GM12878 (cell line): Measurements from ENCODE around the gene TLE3. TPM values are rescaled to one million over a fixed set of nuclear protein-coding genes. Genes with fewer than 3 reads are reported as not detected.

Source experiments
- ASH2L ChIP-seq: fragments of 300-600, 200-600 bp; sonication (generic); IDR thresholded peaks from 2 replicates; pipeline ENCODE4 v1.6.1; 2017; ENCODE audit warnings: low read depth, mild to moderate bottlenecking, borderline replicate concordance
- BACH1 ChIP-seq: fragments of 450-650 bp; IDR thresholded peaks from 2 replicates; pipeline ENCODE4 v1.6.1; 2017; ENCODE audit warnings: mild to moderate bottlenecking, borderline replicate concordance
- BRCA1 ChIP-seq: IDR thresholded peaks from 2 replicates; pipeline ENCODE4 v1.6.1; 2011; ENCODE audit warnings: low read depth, low read length, improper control_type of control experiment
- CHD4 ChIP-seq: fragments of 200-600 bp; sonication (generic); IDR thresholded peaks from 2 replicates; pipeline ENCODE4 v1.6.1; 2016; ENCODE audit warnings: mild to moderate bottlenecking
- CREB1 ChIP-seq: IDR thresholded peaks from 2 replicates; pipeline ENCODE4 v1.6.1; 2012; ENCODE audit warnings: low read depth, mild to moderate bottlenecking, inconsistent platforms
- EP300 ChIP-seq, 2 experiments: fragments of 150-350 bp in 1 of 2; IDR thresholded peaks; 2 replicates each; pipeline ENCODE4 v1.6.1; 2011 to 2012; ENCODE audit warnings: low read depth in 2 of 2, low read length in 2 of 2, borderline replicate concordance in 1 of 2, improper control_type of control experiment in 1 of 2, inconsistent platforms in 1 of 2; ENCODE audit not compliant: control insufficient read depth in 1 of 2
- HDAC2 ChIP-seq: fragments of 200-600 bp; sonication (generic); IDR thresholded peaks from 2 replicates; pipeline ENCODE4 v1.6.1; 2017
- HDGF ChIP-seq: fragments of 450-650 bp; IDR thresholded peaks from 2 replicates; pipeline ENCODE4 v1.6.1; 2016; ENCODE audit warnings: antibody characterized with exemption
- LARP7 ChIP-seq: fragments of 450-650 bp; IDR thresholded peaks from 2 replicates; pipeline ENCODE4 v1.6.1; 2017; ENCODE audit warnings: mild to moderate bottlenecking
- NFYA ChIP-seq: IDR thresholded peaks from 2 replicates; pipeline ENCODE4 v1.6.1; 2011; ENCODE audit warnings: low read depth, mild to moderate bottlenecking, low read length, improper control_type of control experiment, borderline replicate concordance
- NFYB ChIP-seq: IDR thresholded peaks from 2 replicates; pipeline ENCODE4 v1.6.1; 2011; ENCODE audit warnings: low read depth, mild to moderate bottlenecking, low read length, improper control_type of control experiment, moderate library complexity; ENCODE audit not compliant: insufficient read depth
- PAX5 ChIP-seq: IDR thresholded peaks from 2 replicates; pipeline ENCODE4 v1.6.1; 2011; ENCODE audit warnings: low read depth, low read length, borderline replicate concordance
- RB1 ChIP-seq: fragments of 450-650 bp; formaldehyde crosslinking; IDR thresholded peaks from 2 replicates; pipeline ENCODE4 v1.6.1; 2017; ENCODE audit warnings: mild to moderate bottlenecking, borderline replicate concordance
- RBBP5 ChIP-seq: fragments of 200-600 bp; sonication (generic); conservative IDR thresholded peaks from 2 replicates; pipeline ENCODE4 v1.6.1; 2016
- RELA ChIP-seq: fragments of 450-650 bp; IDR thresholded peaks from 2 replicates; pipeline ENCODE4 v1.8.0; 2014; ENCODE audit warnings: borderline replicate concordance; ENCODE audit not compliant: partially characterized antibody
- SIX5 ChIP-seq: IDR thresholded peaks from 2 replicates; pipeline ENCODE4 v1.6.1; 2011; ENCODE audit warnings: mild to moderate bottlenecking, low read depth, low read length, moderate library complexity; ENCODE audit not compliant: severe bottlenecking
- WRNIP1 ChIP-seq: IDR thresholded peaks from 2 replicates; pipeline ENCODE4 v1.6.1; 2011; ENCODE audit warnings: low read depth, low read length, improper control_type of control experiment, borderline replicate concordance
- ZNF24 ChIP-seq: fragments of 450-650 bp; IDR thresholded peaks from 2 replicates; pipeline ENCODE4 v1.6.1; 2017; ENCODE audit warnings: antibody characterized with exemption, mild to moderate bottlenecking
- ZSCAN29 ChIP-seq: fragments of 450-650 bp; IDR thresholded peaks from 2 replicates; pipeline ENCODE4 v1.6.1; 2017; ENCODE audit warnings: mild to moderate bottlenecking, moderate library complexity
- polyA plus RNA-seq, 11 experiments: library from polyadenylated mRNA; depleted of rRNA in 4 of 11; unstranded in 6 of 11; stranded (reverse) in 5 of 11; fragments of >200 nt; fragmentation: Nextera tagmentation in 4 of 11; fragmentation: Illumina TruSeq in 1 of 11; extraction: Ambion mirVana in 4 of 11; extraction: Trizol in 1 of 11; gene quantifications; 1 replicate in 1 of 11; 2 replicates in 10 of 11; pipeline versions ENCODE4 v1.2.1 to v1.2.3, GENCODE V29; 2011 to 2016; ENCODE audit warnings: inconsistent platforms in 2 of 11, missing spikeins in 2 of 11, low read depth in 1 of 11
- total RNA-seq, 4 experiments: library from RNA; depleted of rRNA in 3 of 4; stranded (reverse); fragments of >200 nt in 3 of 4; fragmentation: Illumina TruSeq in 1 of 4; extraction: Trizol in 1 of 4; gene quantifications; 2 replicates each; pipeline versions ENCODE4 v1.2.1 to v1.2.3, GENCODE V29; 2013 to 2021
- TF ChIP-seq, protein P1 (sequence below): fragments of 450-650 bp; formaldehyde crosslinking; IDR thresholded peaks from 2 replicates; pipeline ENCODE4 v1.4.0; 2020; ENCODE audit warnings: mild to moderate bottlenecking, moderate library complexity
- TF ChIP-seq, protein P2 (sequence below): IDR thresholded peaks from 2 replicates; pipeline ENCODE4 v1.6.1; 2011; ENCODE audit warnings: borderline replicate concordance, low read depth, mild to moderate bottlenecking, moderate library complexity, low read length; ENCODE audit not compliant: insufficient read depth, poor library complexity, severe bottlenecking
- TF ChIP-seq, protein P3 (sequence below): fragments of 450-650 bp; formaldehyde crosslinking; IDR thresholded peaks from 2 replicates; pipeline ENCODE4 v1.4.0; 2022; ENCODE audit warnings: mild to moderate bottlenecking, moderate library complexity

The TLE3 gene
- total and polyA plus RNA-seq, 10 of the 15 experiments (the other 5 are each of a cell fraction or from before 2014, with no cell fraction given), result 1.2 to 65.5 (median 9.7) TPM

DNA sequence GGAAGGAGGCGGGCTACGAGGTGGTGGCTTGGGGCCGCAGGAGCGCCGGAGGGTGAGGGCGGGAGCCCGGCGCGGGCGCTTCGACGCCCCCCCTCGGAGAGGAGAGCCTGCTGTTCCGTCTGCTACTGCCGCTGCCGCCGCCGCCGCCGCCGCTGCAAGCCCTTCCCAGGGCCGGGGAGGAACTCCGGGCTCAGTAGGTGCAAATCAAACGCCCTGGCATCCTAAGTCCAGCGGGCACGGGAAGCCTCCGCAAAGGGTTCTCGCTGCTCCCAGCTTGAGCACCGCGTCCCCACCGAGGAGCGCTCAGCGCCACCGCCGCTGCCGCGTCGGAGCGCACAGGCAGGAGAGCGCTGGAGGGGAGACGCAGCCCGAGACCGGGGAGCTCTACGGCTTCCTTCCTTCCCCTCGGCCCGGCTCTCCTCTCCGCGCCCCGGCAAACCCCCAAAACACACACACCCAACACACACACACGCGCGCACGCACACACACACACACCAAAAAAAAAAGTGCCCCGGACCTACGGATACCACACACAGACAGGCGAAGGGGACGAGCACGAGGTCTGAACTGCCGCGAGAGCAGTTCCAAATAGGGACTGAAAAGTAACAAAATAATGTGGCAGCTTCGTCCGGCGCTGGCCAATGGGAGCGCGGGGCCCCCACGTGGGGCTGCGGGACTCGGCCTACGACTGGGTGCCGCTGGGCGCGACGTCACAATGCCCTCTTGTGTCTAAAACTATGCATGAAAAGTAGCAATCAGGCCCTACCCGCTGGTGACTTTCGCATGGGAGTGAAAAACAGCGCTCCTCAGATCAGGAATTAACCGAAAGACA is at the start of gene TLE3 (continued):
- TF ChIP-seq, protein P1, sequence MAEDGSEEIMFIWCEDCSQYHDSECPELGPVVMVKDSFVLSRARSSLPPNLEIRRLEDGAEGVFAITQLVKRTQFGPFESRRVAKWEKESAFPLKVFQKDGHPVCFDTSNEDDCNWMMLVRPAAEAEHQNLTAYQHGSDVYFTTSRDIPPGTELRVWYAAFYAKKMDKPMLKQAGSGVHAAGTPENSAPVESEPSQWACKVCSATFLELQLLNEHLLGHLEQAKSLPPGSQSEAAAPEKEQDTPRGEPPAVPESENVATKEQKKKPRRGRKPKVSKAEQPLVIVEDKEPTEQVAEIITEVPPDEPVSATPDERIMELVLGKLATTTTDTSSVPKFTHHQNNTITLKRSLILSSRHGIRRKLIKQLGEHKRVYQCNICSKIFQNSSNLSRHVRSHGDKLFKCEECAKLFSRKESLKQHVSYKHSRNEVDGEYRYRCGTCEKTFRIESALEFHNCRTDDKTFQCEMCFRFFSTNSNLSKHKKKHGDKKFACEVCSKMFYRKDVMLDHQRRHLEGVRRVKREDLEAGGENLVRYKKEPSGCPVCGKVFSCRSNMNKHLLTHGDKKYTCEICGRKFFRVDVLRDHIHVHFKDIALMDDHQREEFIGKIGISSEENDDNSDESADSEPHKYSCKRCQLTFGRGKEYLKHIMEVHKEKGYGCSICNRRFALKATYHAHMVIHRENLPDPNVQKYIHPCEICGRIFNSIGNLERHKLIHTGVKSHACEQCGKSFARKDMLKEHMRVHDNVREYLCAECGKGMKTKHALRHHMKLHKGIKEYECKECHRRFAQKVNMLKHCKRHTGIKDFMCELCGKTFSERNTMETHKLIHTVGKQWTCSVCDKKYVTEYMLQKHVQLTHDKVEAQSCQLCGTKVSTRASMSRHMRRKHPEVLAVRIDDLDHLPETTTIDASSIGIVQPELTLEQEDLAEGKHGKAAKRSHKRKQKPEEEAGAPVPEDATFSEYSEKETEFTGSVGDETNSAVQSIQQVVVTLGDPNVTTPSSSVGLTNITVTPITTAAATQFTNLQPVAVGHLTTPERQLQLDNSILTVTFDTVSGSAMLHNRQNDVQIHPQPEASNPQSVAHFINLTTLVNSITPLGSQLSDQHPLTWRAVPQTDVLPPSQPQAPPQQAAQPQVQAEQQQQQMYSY (CRISPR knock-in tag), result no peak
- peak; percentile 19 for TF ChIP-seq RELA
- no peak; the same call in 1 of the 2 replicates for TF ChIP-seq PAX5
- TF ChIP-seq SIX5, result no peak
- TF ChIP-seq HDAC2, result no peak
- TF ChIP-seq RB1, result no peak
- peak; percentile 92 for TF ChIP-seq HDGF
- no peak; the same call in 1 of the 2 replicates for TF ChIP-seq BACH1
- no peak for TF ChIP-seq NFYA
- no peak for TF ChIP-seq CHD4
- TF ChIP-seq NFYB, result peak; percentile 98
- TF ChIP-seq, protein P2, sequence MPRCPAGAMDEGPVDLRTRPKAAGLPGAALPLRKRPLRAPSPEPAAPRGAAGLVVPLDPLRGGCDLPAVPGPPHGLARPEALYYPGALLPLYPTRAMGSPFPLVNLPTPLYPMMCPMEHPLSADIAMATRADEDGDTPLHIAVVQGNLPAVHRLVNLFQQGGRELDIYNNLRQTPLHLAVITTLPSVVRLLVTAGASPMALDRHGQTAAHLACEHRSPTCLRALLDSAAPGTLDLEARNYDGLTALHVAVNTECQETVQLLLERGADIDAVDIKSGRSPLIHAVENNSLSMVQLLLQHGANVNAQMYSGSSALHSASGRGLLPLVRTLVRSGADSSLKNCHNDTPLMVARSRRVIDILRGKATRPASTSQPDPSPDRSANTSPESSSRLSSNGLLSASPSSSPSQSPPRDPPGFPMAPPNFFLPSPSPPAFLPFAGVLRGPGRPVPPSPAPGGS, result no peak
- no peak for TF ChIP-seq ASH2L
- TF ChIP-seq ZSCAN29, result no peak
- TF ChIP-seq WRNIP1, result no peak
- no peak for TF ChIP-seq EP300 (IDR thresholded peaks at IDR 0.05; ENCODE audit: borderline replicate concordance in 1 of 2, control insufficient read depth in 1 of 2, low read depth in 2 of 2, low read length in 2 of 2)
- no peak for TF ChIP-seq RBBP5
- TF ChIP-seq, protein P3, sequence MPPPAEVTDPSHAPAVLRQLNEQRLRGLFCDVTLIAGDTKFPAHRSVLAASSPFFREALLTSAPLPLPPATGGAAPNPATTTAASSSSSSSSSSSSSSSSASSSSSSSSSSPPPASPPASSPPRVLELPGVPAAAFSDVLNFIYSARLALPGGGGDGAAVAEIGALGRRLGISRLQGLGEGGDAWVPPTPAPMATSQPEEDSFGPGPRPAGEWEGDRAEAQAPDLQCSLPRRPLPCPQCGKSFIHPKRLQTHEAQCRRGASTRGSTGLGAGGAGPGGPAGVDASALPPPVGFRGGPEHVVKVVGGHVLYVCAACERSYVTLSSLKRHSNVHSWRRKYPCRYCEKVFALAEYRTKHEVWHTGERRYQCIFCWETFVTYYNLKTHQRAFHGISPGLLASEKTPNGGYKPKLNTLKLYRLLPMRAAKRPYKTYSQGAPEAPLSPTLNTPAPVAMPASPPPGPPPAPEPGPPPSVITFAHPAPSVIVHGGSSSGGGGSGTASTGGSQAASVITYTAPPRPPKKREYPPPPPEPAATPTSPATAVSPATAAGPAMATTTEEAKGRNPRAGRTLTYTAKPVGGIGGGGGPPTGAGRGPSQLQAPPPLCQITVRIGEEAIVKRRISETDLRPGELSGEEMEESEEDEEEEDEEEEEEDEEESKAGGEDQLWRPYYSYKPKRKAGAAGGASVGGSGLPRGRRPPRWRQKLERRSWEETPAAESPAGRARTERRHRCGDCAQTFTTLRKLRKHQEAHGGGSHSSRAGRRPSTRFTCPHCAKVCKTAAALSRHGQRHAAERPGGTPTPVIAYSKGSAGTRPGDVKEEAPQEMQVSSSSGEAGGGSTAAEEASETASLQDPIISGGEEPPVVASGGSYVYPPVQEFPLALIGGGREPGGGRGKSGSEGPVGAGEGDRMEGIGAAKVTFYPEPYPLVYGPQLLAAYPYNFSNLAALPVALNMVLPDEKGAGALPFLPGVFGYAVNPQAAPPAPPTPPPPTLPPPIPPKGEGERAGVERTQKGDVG (CRISPR knock-in tag), result no peak
- 0 out of 2 replicates have a peak, but pooled peaks have one; percentile 10 for TF ChIP-seq LARP7
- TF ChIP-seq BRCA1, result peak; percentile 61; the same call in 1 of the 2 replicates
- TF ChIP-seq ZNF24, result no peak
- peak; percentile 84 for TF ChIP-seq CREB1
